Vagina (tissue), 2 donors: ENCODE results near the gene SH2D3C. TPM values are rescaled to one million over a fixed set of nuclear protein-coding genes. Genes with fewer than 3 reads are reported as not detected.

ENCODE experiments used
- DNase-seq, 2 donors: peaks; one replicate each; pipeline ENCODE4 v3.0.0-alpha.2; 2017; ENCODE audit errors: extremely low spot score in 2 of 2
- H3K27ac ChIP-seq: fragments of 200-600 bp; sonication (generic); one replicate; pipeline ENCODE4 v1.5.1; 2019
- H3K27me3 ChIP-seq: fragments of 200-600 bp; sonication (generic); one replicate; pipeline ENCODE4 v1.5.1; 2019
- H3K36me3 ChIP-seq, 2 donors: fragments of 200-600 bp; sonication (generic); one replicate each; pipeline ENCODE4 v1.5.1; 2017 to 2019
- H3K4me1 ChIP-seq: fragments of 200-600 bp; sonication (generic); one replicate; pipeline ENCODE4 v1.5.1; 2019
- H3K4me3 ChIP-seq, 2 donors: fragments of 200-600 bp; sonication (generic); 1 replicate in 1 of 2; 2 replicates in 1 of 2; pipeline ENCODE4 v1.5.1; 2016 to 2019
- H3K9me3 ChIP-seq: fragments of 200-600 bp; sonication (generic); one replicate; pipeline ENCODE4 v1.5.1; 2019
- POLR2A ChIP-seq, 2 donors: fragments of 450-650 bp; IDR thresholded peaks; one replicate each; pipeline ENCODE4 v1.6.1; 2017; ENCODE audit warnings: antibody characterized with exemption in 2 of 2, mild to moderate bottlenecking in 2 of 2, moderate library complexity in 2 of 2
- POLR2AphosphoS5 ChIP-seq, 2 donors: sonication (generic); formaldehyde crosslinking; IDR thresholded peaks; one replicate each; pipeline ENCODE4 v1.9.0; 2017; ENCODE audit warnings: antibody characterized with exemption in 2 of 2, mild to moderate bottlenecking in 2 of 2, low read depth in 1 of 2; ENCODE audit not compliant: insufficient read depth in 1 of 2
- intact Hi-C: fragments of 100-400 bp; cut with DNase I; formaldehyde crosslinking; loops from one replicate; pipeline ENCODE4 v1.15.1; 2023
- total RNA-seq: library from RNA; depleted of rRNA; stranded (reverse); fragments of >200 nt; gene quantifications from one replicate; pipeline ENCODE4 v1.2.3, GENCODE V29; 2016
- TF ChIP-seq, protein P1 (sequence below), 3 experiments: fragments of 450-650 bp in 2 of 3; fragments of 200-600 bp in 1 of 3; sonication (generic) in 1 of 3; IDR thresholded peaks; one replicate each; pipeline ENCODE4 v1.5.1; 2017 to 2019; ENCODE audit warnings: antibody characterized with exemption in 3 of 3, mild to moderate bottlenecking in 2 of 3, moderate library complexity in 2 of 3

SH2D3C gene
- total RNA-seq, 1 donor from 2014 or later, result 19.6 TPM

DNA sequence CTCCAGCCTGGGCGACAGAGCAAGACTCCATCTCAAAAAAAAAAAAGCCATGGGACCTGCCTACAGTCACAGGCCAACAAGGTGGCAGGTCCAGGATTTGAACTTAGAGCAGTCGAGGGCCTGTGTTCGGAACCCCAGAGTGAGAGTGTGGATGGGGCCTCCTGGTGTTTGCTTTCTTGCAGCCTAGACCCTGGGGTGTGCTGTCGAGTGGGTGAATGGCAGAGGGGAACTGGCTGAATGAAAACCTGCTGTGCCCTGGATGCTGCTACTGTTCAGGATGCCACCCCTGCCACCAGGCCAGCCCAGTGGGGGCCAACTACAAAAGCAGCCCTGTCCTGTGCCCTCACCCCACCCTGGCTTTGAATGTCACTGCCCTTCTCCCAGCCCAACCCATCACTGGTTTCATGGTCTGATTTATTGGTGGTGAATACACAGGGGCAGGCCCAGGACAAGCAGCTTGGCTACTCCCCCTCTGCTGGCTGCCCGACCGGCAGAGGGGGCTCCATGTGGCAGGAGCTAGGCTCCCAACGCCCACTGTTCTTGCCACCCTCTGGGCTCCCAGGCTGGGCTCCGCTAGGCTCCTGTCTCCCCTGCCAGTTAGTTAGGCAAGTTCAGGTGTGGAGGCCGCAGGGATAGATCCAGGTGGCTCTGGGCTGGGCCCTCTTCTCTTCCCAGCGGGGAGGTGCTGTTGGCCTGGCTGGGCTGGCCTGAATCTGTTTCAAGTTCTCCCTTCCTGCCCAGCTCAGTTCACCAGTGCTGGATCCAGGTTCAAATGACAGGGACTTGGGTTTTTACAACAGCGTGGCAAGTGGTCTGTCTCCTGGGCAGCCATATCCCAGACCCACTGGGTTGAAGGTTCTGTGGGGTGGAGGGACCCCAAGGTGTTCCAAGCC lies 36.4 kb upstream of the SH2D3C start:
- intact Hi-C loops, result no loop called here
- Histone ChIP-seq H3K9me3 (no peaks in the 10 kb centered on the region), H3K4me1 (no peaks in the 10 kb centered on the region), H3K36me3 (peaks cover 0 to 60% of the 10 kb centered on the region in 2 donors), H3K27me3 (no peaks in the 10 kb centered on the region), H3K4me3 (no peak overlapping the region), H3K27ac (no peak overlapping the region)
- TF ChIP-seq, protein P1, sequence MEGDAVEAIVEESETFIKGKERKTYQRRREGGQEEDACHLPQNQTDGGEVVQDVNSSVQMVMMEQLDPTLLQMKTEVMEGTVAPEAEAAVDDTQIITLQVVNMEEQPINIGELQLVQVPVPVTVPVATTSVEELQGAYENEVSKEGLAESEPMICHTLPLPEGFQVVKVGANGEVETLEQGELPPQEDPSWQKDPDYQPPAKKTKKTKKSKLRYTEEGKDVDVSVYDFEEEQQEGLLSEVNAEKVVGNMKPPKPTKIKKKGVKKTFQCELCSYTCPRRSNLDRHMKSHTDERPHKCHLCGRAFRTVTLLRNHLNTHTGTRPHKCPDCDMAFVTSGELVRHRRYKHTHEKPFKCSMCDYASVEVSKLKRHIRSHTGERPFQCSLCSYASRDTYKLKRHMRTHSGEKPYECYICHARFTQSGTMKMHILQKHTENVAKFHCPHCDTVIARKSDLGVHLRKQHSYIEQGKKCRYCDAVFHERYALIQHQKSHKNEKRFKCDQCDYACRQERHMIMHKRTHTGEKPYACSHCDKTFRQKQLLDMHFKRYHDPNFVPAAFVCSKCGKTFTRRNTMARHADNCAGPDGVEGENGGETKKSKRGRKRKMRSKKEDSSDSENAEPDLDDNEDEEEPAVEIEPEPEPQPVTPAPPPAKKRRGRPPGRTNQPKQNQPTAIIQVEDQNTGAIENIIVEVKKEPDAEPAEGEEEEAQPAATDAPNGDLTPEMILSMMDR (IDR thresholded peaks at IDR 0.05), result no peak
- TF ChIP-seq POLR2AphosphoS5 (IDR thresholded peaks at IDR 0.05; ENCODE audit: insufficient read depth in 1 of 2, low read depth in 1 of 2) (no peak), POLR2A (IDR thresholded peaks at IDR 0.05) (no peak)
- DNase-seq, result peak in 1 of 2 donors; percentile 85

DNA sequence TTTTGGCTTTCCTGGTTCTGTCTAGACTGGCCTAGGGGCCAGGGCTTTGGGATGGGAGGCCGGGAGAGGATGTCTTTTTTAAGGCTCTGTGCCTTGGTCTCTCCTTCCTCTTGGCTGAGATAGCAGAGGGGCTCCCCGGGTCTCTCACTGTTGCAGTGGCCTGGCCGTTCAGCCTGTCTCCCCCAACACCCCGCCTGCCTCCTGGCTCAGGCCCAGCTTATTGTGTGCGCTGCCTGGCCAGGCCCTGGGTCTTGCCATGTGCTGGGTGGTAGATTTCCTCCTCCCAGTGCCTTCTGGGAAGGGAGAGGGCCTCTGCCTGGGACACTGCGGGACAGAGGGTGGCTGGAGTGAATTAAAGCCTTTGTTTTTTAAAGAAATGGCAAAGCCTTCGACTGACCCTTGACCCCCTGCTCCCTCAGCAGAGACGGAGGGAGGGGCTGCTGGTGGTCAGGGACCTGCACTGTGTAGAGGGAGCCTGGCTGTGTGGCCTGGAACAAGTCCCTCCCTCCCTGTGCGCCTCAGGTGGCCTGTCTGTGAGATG lies 35.3 kb upstream of the SH2D3C start:
- TF ChIP-seq POLR2AphosphoS5 (IDR thresholded peaks at IDR 0.05; ENCODE audit: insufficient read depth in 1 of 2, low read depth in 1 of 2) (no peak), POLR2A (IDR thresholded peaks at IDR 0.05) (no peak)
- TF ChIP-seq, protein P1 (IDR thresholded peaks at IDR 0.05), result no peak
- Histone ChIP-seq H3K27me3 (no peaks in the 10 kb centered on the region), H3K27ac (no peak overlapping the region), H3K9me3 (no peaks in the 10 kb centered on the region), H3K4me3 (no peak overlapping the region), H3K4me1 (peaks cover 5% of the 10 kb centered on the region), H3K36me3 (peaks cover 0 to 57% of the 10 kb centered on the region in 2 donors)
- intact Hi-C loops, result no loop called here
- no peak for DNase-seq

DNA sequence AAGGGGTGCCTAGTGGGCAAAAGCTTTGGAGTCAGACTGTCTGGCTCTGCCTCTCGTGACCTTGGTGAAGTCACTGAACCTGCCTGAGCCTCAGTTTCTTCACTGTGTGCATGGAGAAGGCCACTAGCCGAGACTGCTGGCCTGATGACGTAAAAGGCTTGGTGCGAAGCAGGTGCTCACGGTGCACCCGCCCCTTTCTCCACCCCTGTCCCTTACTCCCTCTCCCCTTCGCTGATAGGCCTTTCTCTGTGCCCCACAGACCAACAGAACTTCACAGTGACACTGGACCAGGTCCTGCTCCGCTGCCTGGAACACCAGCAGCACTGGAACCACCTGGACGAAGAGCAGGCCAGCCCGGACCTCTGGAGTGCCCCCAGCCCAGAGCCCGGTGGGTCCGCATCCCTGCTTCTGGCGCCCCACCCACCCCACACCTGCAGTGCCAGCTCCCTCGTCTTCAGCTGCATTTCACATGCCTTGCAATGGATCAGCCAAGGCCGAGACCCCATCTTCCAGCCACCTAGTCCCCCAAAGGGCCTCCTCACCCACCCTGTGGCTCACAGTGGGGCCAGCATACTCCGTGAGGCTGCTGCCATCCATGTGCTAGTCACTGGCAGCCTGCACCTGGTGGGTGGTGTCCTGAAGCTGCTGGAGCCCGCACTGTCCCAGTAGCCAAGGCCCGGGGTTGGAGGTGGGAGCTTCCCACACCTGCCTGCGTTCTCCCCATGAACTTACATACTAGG lies 34.6 kb upstream of the SH2D3C start:
- intact Hi-C loops, result no loop called here
- Histone ChIP-seq H3K4me1 (peaks cover 5% of the 10 kb centered on the region), H3K27me3 (no peaks in the 10 kb centered on the region), H3K4me3 (no peak overlapping the region), H3K9me3 (no peaks in the 10 kb centered on the region), H3K36me3 (peaks cover 0 to 64% of the 10 kb centered on the region in 2 donors), H3K27ac (no peak overlapping the region)
- TF ChIP-seq, protein P1 (IDR thresholded peaks at IDR 0.05), result no peak
- no peak for TF ChIP-seq POLR2AphosphoS5 (IDR thresholded peaks at IDR 0.05; ENCODE audit: insufficient read depth in 1 of 2, low read depth in 1 of 2)
- no peak for TF ChIP-seq POLR2A (IDR thresholded peaks at IDR 0.05)
- no peak for DNase-seq

DNA sequence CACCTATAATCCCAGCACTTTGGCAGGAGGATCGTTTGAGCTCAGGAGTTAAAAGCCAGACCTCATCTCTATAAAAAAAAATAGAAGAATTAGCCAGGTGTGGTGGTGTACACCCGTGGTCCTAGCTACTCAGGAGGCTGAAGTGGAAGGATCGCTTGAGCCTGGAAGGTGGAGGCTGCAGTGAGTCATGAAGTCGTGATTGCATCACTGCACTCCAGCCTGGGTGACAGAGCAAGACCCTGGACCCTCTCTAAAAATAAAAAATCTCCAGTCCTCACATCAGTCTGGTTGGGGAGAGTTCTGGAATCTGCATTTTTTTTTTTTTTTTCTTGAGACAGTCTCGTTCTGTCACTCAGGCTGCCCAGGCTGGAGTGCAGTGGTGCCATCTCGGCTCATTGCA lies 33.5 kb upstream of the SH2D3C start:
- H3K4me3 ChIP-seq, result no peak overlapping the region
- TF ChIP-seq POLR2AphosphoS5 (IDR thresholded peaks at IDR 0.05; ENCODE audit: insufficient read depth in 1 of 2, low read depth in 1 of 2) (no peak), POLR2A (IDR thresholded peaks at IDR 0.05) (no peak)
- TF ChIP-seq, protein P1 (IDR thresholded peaks at IDR 0.05), result no peak
- H3K36me3 ChIP-seq, result peaks cover 0 to 72% of the 10 kb centered on the region in 2 donors
- no peaks in the 10 kb centered on the region for H3K27me3 ChIP-seq
- no peaks in the 10 kb centered on the region for H3K9me3 ChIP-seq
- peaks cover 5% of the 10 kb centered on the region for H3K4me1 ChIP-seq
- intact Hi-C loops, result no loop called here
- no peak for DNase-seq
- H3K27ac ChIP-seq, result no peak overlapping the region
